GM06990 (cell line): ENCODE measurements around the gene APBA2.

Experiments used
- DNase-seq: peaks from one replicate; pipeline ENCODE4 v3.0.0-alpha.2; 2011; ENCODE audit not compliant: insufficient read length; ENCODE audit errors: extremely low read depth
- H3K27me3 ChIP-seq: replicated peaks from 2 replicates; pipeline ENCODE4 v1.6.0; 2011; ENCODE audit warnings: low read length; ENCODE audit not compliant: control insufficient read depth, insufficient read depth
- H3K36me3 ChIP-seq: 2 replicates; pipeline ENCODE4 v1.5.1; 2011; ENCODE audit warnings: low read length; ENCODE audit not compliant: control insufficient read depth, insufficient read depth
- H3K4me3 ChIP-seq: replicated peaks from 2 replicates; pipeline ENCODE4 v1.5.1; 2011; ENCODE audit warnings: low read depth, mild to moderate bottlenecking, control low read depth, low read length
- TF ChIP-seq, protein P1 (sequence below): IDR thresholded peaks from 2 replicates; pipeline ENCODE4 v1.5.1; 2011; ENCODE audit warnings: low read length, control low read depth, mild to moderate bottlenecking, inconsistent platforms; ENCODE audit not compliant: insufficient read depth, poor library complexity, severe bottlenecking

Gene APBA2

GRCh38 chr15:28993720-28994053 is 107.9 kb downstream of the APBA2 start:
- no peak for DNase-seq
- H3K27me3 ChIP-seq, result no peaks in the 10 kb centered on the region

DNA sequence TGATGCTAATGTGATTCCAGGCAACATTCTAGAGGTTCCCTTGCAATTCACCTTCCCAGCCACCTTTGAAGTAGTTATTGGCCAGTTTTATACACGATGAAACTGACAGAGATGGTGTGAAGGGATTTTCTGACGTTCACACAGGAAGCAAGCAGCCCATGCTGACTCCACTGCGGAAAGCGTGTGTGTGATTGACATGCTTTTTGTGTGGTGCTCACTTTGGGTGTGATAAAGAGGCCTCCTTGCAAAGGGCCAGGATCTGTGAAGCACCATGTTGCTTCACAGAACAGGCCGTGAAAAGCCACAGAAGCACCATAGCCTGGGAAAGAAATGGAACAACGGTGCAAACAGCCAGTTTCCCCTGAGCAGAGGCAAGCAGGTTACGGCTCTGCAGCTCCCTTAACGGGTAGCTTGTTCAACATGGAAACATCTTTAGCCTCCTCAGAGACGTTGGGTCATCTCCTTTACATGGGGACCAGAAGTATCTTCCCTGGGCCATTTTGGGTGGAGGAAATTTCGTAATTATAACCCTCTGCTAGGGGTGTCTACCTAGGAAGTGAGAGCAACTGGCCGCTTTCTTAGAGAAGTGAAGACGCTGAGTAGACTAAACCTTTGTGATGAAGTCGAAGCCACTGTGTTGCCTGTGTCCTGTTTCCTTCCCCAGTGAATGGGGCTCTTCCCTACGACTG is 108.5 kb downstream of the APBA2 start:
- DNase-seq, result no peak
- Histone ChIP-seq H3K4me3 (no peak overlapping the region), H3K27me3 (no peaks in the 10 kb centered on the region), H3K36me3 (no peaks in the 10 kb centered on the region)
- TF ChIP-seq, protein P1, sequence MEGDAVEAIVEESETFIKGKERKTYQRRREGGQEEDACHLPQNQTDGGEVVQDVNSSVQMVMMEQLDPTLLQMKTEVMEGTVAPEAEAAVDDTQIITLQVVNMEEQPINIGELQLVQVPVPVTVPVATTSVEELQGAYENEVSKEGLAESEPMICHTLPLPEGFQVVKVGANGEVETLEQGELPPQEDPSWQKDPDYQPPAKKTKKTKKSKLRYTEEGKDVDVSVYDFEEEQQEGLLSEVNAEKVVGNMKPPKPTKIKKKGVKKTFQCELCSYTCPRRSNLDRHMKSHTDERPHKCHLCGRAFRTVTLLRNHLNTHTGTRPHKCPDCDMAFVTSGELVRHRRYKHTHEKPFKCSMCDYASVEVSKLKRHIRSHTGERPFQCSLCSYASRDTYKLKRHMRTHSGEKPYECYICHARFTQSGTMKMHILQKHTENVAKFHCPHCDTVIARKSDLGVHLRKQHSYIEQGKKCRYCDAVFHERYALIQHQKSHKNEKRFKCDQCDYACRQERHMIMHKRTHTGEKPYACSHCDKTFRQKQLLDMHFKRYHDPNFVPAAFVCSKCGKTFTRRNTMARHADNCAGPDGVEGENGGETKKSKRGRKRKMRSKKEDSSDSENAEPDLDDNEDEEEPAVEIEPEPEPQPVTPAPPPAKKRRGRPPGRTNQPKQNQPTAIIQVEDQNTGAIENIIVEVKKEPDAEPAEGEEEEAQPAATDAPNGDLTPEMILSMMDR, result no peak

More at GRCh38 chr15:28993720-28994053, 107.9 kb downstream of the APBA2 start:
- TF ChIP-seq, protein P1, result no peak
- no peaks in the 10 kb centered on the region for H3K36me3 ChIP-seq
- H3K4me3 ChIP-seq, result no peak overlapping the region

DNA sequence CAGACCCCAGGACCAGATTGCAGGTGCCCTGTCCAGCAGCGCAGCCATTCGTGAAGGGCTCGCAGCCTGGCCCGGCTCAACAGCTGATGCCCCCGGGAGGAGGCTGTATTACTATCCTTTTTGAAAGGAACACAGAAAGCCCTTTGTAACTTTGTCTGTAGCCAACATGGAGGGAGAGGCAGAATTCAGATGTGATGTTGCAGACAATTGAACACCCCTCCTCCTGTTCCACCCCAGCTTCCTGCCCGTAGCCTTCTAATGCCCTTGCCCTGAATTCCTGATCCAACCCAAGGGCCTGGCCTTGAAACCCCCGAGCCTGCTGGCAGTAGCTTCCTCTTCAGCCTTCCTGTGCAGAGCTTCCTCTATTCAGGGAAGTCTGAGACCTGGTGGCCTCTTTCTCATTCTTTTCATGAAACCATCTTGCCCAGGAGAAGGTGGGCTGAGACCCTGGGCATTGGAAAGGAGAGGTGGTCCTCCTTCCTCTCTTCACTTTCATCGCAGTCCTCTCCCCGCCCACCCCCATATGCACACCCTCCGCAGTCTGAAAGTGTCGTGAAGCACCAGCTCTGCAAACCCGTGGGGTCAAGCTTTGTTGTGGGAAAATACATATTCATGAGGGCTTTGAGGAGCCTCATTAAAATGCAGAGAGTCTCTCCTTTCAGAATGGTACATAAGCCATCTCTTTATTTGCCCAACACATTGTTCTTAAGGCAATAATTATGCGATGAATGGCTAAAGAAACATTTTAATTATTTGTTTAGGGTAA is 109.2 kb downstream of the APBA2 start:
- Histone ChIP-seq H3K27me3 (no peaks in the 10 kb centered on the region), H3K36me3 (no peaks in the 10 kb centered on the region), H3K4me3 (no peak overlapping the region)
- TF ChIP-seq, protein P1, result no peak
- DNase-seq, result no peak

- TF ChIP-seq, protein P1, result no peak
- no peaks in the 10 kb centered on the region for H3K36me3 ChIP-seq
- no peaks in the 10 kb centered on the region for H3K27me3 ChIP-seq
- no peak for DNase-seq
- no peak overlapping the region for H3K4me3 ChIP-seq
Measured at GRCh38 chr15:28995705-28996104, 109.9 kb downstream of the APBA2 start.

- Histone ChIP-seq H3K27me3 (no peaks in the 10 kb centered on the region), H3K4me3 (no peak overlapping the region), H3K36me3 (no peaks in the 10 kb centered on the region)
- TF ChIP-seq, protein P1, result no peak
- no peak for DNase-seq
Measured at GRCh38 chr15:28996289-28996688, 110.5 kb downstream of the APBA2 start.
